Liver (tissue), 9 donors: Measurements from ENCODE around the gene GNB1L. TPM values are rescaled to one million over a fixed set of nuclear protein-coding genes. Genes with fewer than 3 reads are reported as not detected.
A peak's percentile ranks its signal among the peaks of the same experiment; 100 is the strongest.

ENCODE experiments used
- DNase-seq: peaks from one replicate; pipeline ENCODE4 v3.0.0-alpha.2; 2017; ENCODE audit warnings: low spot score
- H3K27ac ChIP-seq, 2 donors: one replicate each; pipeline ENCODE4 v1.7.0; 2013; ENCODE audit warnings: inconsistent platforms in 2 of 2, low read length in 2 of 2, control low read depth in 1 of 2, low read depth in 1 of 2, mild to moderate bottlenecking in 1 of 2
- H3K27me3 ChIP-seq, 4 donors: one replicate each; pipeline versions ENCODE4 v1.6.1 to v1.7.0; 2013; ENCODE audit warnings: low read length in 3 of 4, inconsistent platforms in 1 of 4, mild to moderate bottlenecking in 1 of 4, moderate library complexity in 1 of 4; ENCODE audit not compliant: control insufficient read depth in 4 of 4, insufficient read depth in 4 of 4
- H3K36me3 ChIP-seq, 4 donors: one replicate each; pipeline versions ENCODE4 v1.6.1 to v1.7.0; 2013; ENCODE audit warnings: low read length in 3 of 4, mild to moderate bottlenecking in 3 of 4, low read depth in 1 of 4, moderate library complexity in 1 of 4; ENCODE audit not compliant: control insufficient read depth in 4 of 4, insufficient read depth in 3 of 4
- H3K4me1 ChIP-seq, 4 donors: one replicate each; pipeline versions ENCODE4 v1.6.1 to v1.7.0; 2013; ENCODE audit warnings: low read length in 3 of 4, mild to moderate bottlenecking in 3 of 4, moderate library complexity in 1 of 4; ENCODE audit not compliant: control insufficient read depth in 4 of 4, insufficient read depth in 4 of 4
- H3K4me3 ChIP-seq, 3 donors: one replicate each; pipeline versions ENCODE4 v1.6.1 to v1.7.0; 2013; ENCODE audit warnings: low read length in 3 of 3, control low read depth in 1 of 3, low read depth in 1 of 3, mild to moderate bottlenecking in 1 of 3
- H3K9ac ChIP-seq, 2 donors: one replicate each; pipeline ENCODE4 v1.7.0; 2013; ENCODE audit warnings: low read length in 2 of 2, mild to moderate bottlenecking in 2 of 2, moderate library complexity in 2 of 2, control low read depth in 1 of 2, low read depth in 1 of 2
- H3K9me3 ChIP-seq, 4 donors: one replicate each; pipeline versions ENCODE4 v1.6.1 to v1.7.0; 2013; ENCODE audit warnings: low read length in 3 of 4; ENCODE audit not compliant: control insufficient read depth in 4 of 4
- FOXA1 ChIP-seq: IDR thresholded peaks from 2 replicates; pipeline ENCODE4 v1.6.1; 2016; ENCODE audit warnings: antibody characterized with exemption
- FOXA2 ChIP-seq: IDR thresholded peaks from 2 replicates; pipeline ENCODE4 v1.6.1; 2016; ENCODE audit warnings: antibody characterized with exemption
- HNF4A ChIP-seq, 2 donors: conservative IDR thresholded peaks; 2 replicates each; pipeline ENCODE4 v1.6.1; 2016; ENCODE audit warnings: antibody characterized with exemption in 2 of 2, mild to moderate bottlenecking in 2 of 2
- HNF4G ChIP-seq: IDR thresholded peaks from 2 replicates; pipeline ENCODE4 v1.6.1; 2016; ENCODE audit warnings: antibody characterized with exemption
- JUND ChIP-seq, 2 donors: IDR thresholded peaks; 2 replicates each; pipeline ENCODE4 v1.6.1; 2016; ENCODE audit warnings: antibody characterized with exemption in 2 of 2
- NR2F2 ChIP-seq: IDR thresholded peaks from 2 replicates; pipeline ENCODE4 v1.6.1; 2016; ENCODE audit warnings: antibody characterized with exemption
- RAD21 ChIP-seq, 2 donors: IDR thresholded peaks; 2 replicates each; pipeline ENCODE4 v1.6.1; 2016; ENCODE audit warnings: antibody characterized with exemption in 2 of 2, mild to moderate bottlenecking in 2 of 2
- REST ChIP-seq: IDR thresholded peaks from 2 replicates; pipeline ENCODE4 v1.6.1; 2016; ENCODE audit warnings: antibody characterized with exemption, mild to moderate bottlenecking
- RXRA ChIP-seq, 2 donors: IDR thresholded peaks; 2 replicates each; pipeline ENCODE4 v1.6.1; 2017 to 2018; ENCODE audit warnings: antibody characterized with exemption in 2 of 2, mild to moderate bottlenecking in 1 of 2
- SP1 ChIP-seq: IDR thresholded peaks from 2 replicates; pipeline ENCODE4 v1.6.1; 2018; ENCODE audit warnings: antibody characterized with exemption, mild to moderate bottlenecking
- TAF1 ChIP-seq: conservative IDR thresholded peaks from 2 replicates; pipeline ENCODE4 v1.6.1; 2016; ENCODE audit warnings: antibody characterized with exemption, mild to moderate bottlenecking
- YY1 ChIP-seq: IDR thresholded peaks from 2 replicates; pipeline ENCODE4 v1.6.1; 2016; ENCODE audit warnings: antibody characterized with exemption, mild to moderate bottlenecking
- ZBTB33 ChIP-seq: IDR thresholded peaks from 2 replicates; pipeline ENCODE4 v1.6.1; 2016; ENCODE audit warnings: antibody characterized with exemption
- WGBS: extraction: QIAGEN DNeasy Blood & Tissue Kit; methylation state at CpG from one replicate; pipeline ENCODE4 v1.1.7; 2013; 5-methylcytosine and 5-hydroxymethylcytosine counted together
- polyA plus RNA-seq, 2 donors: library from polyadenylated mRNA; stranded (reverse) in 1 of 2; unstranded in 1 of 2; fragments of 200-250 nt in 1 of 2; fragments of >200 nt in 1 of 2; fragmentation: Nextera tagmentation in 1 of 2; extraction: Ambion mirVana in 1 of 2; gene quantifications; one replicate each; pipeline versions ENCODE4 v1.2.1 to v1.2.3, GENCODE V29; 2013 to 2015
- total RNA-seq, 2 donors: library from RNA; depleted of rRNA; stranded (reverse); fragments of >200 nt; gene quantifications; one replicate each; pipeline ENCODE4 v1.2.3, GENCODE V29; 2014
- TF ChIP-seq, protein P1 (sequence below): fragments of 150-350 bp; IDR thresholded peaks from 2 replicates; pipeline ENCODE4 v1.5.1; 2017; ENCODE audit warnings: improper control_type of control experiment, low read depth, low read length; ENCODE audit not compliant: missing input control
- donor health status: healthy.
- donor health status: healthy.
- donor health status: healthy.
- donor health status: healthy.
- donor health status: healthy.

GNB1L gene
- total and polyA plus RNA-seq, 4 donors = 1.5 to 3.6 (median 1.9) TPM

GRCh38 chr22:19901577-19902244 lies 47.0 kb upstream of the GNB1L start:
- Histone ChIP-seq H3K36me3 (peaks cover 3 to 25% (median 7%) of the 10 kb centered on the region in 4 donors), H3K4me1 (peaks cover 0 to 4% (median 1%) of the 10 kb centered on the region in 4 donors), H3K4me3 (no peak overlapping the region), H3K27me3 (no peaks in the 10 kb centered on the region), H3K9ac (no peak overlapping the region), H3K9me3 (no peaks in the 10 kb centered on the region), H3K27ac (no peak overlapping the region)
- no peak for DNase-seq
- WGBS = 92% methylated on average over 11 of the region's 11 CpGs
- no peak for TF ChIP-seq YY1

- DNase-seq = no peak
- Histone ChIP-seq H3K4me3 (no peak overlapping the region), H3K27ac (no peak overlapping the region), H3K27me3 (no peaks in the 10 kb centered on the region), H3K4me1 (peaks cover 0 to 4% (median 1%) of the 10 kb centered on the region in 4 donors), H3K9me3 (no peaks in the 10 kb centered on the region), H3K36me3 (peaks cover 3 to 24% (median 7%) of the 10 kb centered on the region in 4 donors), H3K9ac (no peak overlapping the region)
- TF ChIP-seq TAF1 = no peak
- TF ChIP-seq RAD21 (IDR thresholded peaks at IDR 0.05) = peak in 1 of 2 donors; percentile 59
- peak; percentile 52 to 74 for TF ChIP-seq HNF4A (conservative IDR thresholded peaks at IDR 0.05)
- WGBS = 76% methylated on average over 13 of the region's 13 CpGs
Observed at GRCh38 chr22:19900707-19901436, 46.2 kb upstream of the GNB1L start.

- DNase-seq = no peak
- H3K36me3 ChIP-seq = peaks cover 6 to 34% (median 12%) of the 10 kb centered on the region in 4 donors
- TF ChIP-seq RAD21 (IDR thresholded peaks at IDR 0.05) (no peak), SP1 (no peak), FOXA2 (no peak), NR2F2 (no peak)
- H3K9ac ChIP-seq = no peak overlapping the region
- H3K27ac ChIP-seq = no peak overlapping the region
- no peaks in the 10 kb centered on the region for H3K27me3 ChIP-seq
- no peaks in the 10 kb centered on the region for H3K9me3 ChIP-seq
- H3K4me3 ChIP-seq = no peak overlapping the region
- peaks cover 0 to 4% (median 1%) of the 10 kb centered on the region in 4 donors for H3K4me1 ChIP-seq
- 92% methylated on average over 16 of the region's 16 CpGs for WGBS
Observed at GRCh38 chr22:19898831-19899567, 44.3 kb upstream of the GNB1L start.

- no peak overlapping the region for H3K9ac ChIP-seq
- peaks cover 0 to 4% (median 1%) of the 10 kb centered on the region in 4 donors for H3K4me1 ChIP-seq
- no peak overlapping the region for H3K4me3 ChIP-seq
- peaks cover 6 to 40% (median 16%) of the 10 kb centered on the region in 4 donors for H3K36me3 ChIP-seq
- no peak overlapping the region for H3K27ac ChIP-seq
- 96% methylated on average over 7 of the region's 7 CpGs for WGBS
- DNase-seq = no peak
- H3K27me3 ChIP-seq = no peaks in the 10 kb centered on the region
- no peaks in the 10 kb centered on the region for H3K9me3 ChIP-seq
- TF ChIP-seq HNF4A (conservative IDR thresholded peaks at IDR 0.05) = no peak
- TF ChIP-seq RXRA (IDR thresholded peaks at IDR 0.05) = no peak
- TF ChIP-seq SP1 = no peak
- no peak for TF ChIP-seq REST
- no peak for TF ChIP-seq NR2F2
- no peak for TF ChIP-seq JUND (IDR thresholded peaks at IDR 0.05)
- no peak for TF ChIP-seq ZBTB33
- TF ChIP-seq, protein P1, sequence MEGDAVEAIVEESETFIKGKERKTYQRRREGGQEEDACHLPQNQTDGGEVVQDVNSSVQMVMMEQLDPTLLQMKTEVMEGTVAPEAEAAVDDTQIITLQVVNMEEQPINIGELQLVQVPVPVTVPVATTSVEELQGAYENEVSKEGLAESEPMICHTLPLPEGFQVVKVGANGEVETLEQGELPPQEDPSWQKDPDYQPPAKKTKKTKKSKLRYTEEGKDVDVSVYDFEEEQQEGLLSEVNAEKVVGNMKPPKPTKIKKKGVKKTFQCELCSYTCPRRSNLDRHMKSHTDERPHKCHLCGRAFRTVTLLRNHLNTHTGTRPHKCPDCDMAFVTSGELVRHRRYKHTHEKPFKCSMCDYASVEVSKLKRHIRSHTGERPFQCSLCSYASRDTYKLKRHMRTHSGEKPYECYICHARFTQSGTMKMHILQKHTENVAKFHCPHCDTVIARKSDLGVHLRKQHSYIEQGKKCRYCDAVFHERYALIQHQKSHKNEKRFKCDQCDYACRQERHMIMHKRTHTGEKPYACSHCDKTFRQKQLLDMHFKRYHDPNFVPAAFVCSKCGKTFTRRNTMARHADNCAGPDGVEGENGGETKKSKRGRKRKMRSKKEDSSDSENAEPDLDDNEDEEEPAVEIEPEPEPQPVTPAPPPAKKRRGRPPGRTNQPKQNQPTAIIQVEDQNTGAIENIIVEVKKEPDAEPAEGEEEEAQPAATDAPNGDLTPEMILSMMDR = no peak
- no peak for TF ChIP-seq RAD21 (IDR thresholded peaks at IDR 0.05)
- no peak for TF ChIP-seq HNF4G
- no peak for TF ChIP-seq FOXA1
Observed at GRCh38 chr22:19898145-19898544, 43.5 kb upstream of the GNB1L start.
